Stimulated activated CD4-positive, alpha-beta T cell treated with anti-CD3 and anti-CD28 coated beads, Interleukin-1b, Interleukin-23, amount 100 ng/mL, for 48 hours (primary cell): ENCODE data around the gene ZNF536.
"Not testable (repeated sequence)": the region's sequence is repeated elsewhere in the genome, so short reads cannot be mapped to it uniquely, and the experiment has no call there.

ENCODE experiments used
- DNase-seq: peaks from one replicate; pipeline ENCODE4 v3.0.0-alpha.2; 2020

ZNF536 gene

GRCh38 chr19:30342901-30343300, 29.3 kb upstream of the ZNF536 start:
- DNase-seq: no peak

GRCh38 chr19:30344446-30345425, 27.4 kb upstream of the ZNF536 start:
- no peak for DNase-seq

- DNase-seq: no peak
Observed at GRCh38 chr19:30345686-30346085, 26.5 kb upstream of the ZNF536 start.

DNA sequence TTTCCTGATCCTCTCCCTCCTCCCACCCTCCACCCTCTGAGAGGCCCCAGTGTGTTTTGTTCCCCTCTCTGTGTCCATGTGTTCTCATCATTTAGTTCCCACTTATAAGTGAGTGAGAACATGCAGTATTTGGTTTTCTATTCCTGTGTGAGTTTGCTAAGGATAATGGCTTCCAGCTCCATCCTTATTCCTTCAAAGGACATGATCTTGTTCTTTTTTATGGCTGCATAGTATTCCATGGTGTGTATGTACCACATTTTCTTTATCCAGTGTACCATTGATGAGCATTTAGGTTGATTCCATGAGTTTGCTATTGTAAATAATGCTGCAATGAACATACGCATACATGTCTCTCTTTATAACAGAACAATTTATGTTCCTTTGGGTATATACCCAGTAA, 25.7 kb upstream of the ZNF536 start:
- DNase-seq: not testable (repeated sequence)

- no peak for DNase-seq
Observed at GRCh38 chr19:30349131-30349730, 23.0 kb upstream of the ZNF536 start.

GRCh38 chr19:30350692-30351663, 21.2 kb upstream of the ZNF536 start:
- DNase-seq: no peak

GRCh38 chr19:30351774-30352173, 20.4 kb upstream of the ZNF536 start:
- DNase-seq: no peak

DNA sequence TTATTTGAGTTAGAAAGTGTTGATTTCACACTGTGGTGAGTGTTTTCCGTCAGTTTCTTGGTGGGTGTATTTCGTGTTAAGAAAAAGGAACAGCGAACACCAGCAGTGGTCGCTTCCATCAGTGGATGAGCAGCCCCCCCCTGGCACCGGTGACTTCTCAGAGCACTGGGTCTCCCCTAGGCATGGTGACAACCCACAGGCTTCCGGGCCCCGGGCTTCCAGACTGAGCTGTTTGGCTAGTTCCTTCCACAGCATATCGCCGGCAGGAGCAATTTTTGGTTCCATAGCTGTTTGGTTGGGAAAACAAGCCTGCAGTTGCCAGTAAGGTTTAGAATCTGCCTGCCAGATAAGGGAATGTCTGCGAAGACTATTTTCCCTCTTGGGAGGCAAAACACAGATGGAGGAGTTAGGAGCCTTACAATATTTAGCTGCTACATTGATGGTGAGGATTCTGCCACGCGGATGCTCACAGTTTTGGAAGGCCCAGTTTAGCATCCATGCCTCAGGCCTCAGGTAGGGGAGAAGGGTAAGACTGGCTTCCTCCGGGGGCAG, 18.7 kb upstream of the ZNF536 start:
- DNase-seq: no peak

DNA sequence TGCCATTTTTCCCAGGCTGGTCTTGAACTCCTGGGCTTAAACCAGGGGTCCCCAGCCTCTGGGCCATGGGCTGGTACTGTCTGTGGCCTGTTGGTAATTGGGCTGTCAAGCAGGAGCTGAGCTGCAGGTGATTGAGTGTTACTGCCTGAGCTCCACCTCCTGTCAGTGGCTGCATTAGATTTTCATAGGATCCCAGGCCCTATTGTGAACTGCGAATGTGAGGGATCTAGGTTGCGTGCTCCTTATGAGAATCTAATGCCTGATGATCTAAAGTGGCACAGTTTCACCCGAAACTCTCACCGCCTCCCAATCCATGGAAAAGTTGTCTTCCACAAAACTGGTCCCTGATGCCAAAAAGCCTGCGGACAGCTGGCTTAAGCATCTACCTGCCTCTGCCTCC, 16.6 kb upstream of the ZNF536 start:
- no peak for DNase-seq

DNA sequence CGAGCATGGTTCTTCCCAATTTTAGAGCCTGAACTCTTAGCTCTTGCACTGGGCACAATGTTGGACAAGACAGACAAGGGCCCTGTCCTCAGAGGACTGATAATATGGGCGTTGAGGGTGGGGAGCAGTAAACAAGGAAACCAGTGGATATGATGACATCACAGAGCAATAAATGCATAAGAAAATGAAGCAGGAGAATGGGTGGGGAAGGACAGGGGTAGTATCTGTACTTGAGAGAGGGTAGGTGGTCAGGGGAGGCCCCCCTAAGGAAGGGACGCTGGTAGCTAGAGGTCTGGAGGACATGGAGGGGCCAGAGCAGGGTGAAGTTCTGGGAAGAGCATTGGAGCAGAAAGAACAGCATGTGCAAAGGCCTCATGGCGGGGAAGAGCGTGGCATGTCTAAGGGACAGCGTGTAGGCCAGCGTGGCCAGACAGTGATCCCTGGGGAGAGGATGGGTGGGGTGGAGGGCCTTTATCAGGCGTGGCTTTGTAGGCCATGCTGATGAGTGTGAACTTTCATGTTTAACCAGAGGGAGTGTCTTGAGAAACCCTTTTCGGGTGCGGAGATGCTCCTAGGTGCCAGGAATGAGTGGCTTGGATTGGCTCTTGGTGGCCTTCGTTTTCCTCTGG, 15.1 kb upstream of the ZNF536 start:
- DNase-seq: no peak

- DNase-seq: no peak
Observed at GRCh38 chr19:30357580-30357954, 14.6 kb upstream of the ZNF536 start.

DNA sequence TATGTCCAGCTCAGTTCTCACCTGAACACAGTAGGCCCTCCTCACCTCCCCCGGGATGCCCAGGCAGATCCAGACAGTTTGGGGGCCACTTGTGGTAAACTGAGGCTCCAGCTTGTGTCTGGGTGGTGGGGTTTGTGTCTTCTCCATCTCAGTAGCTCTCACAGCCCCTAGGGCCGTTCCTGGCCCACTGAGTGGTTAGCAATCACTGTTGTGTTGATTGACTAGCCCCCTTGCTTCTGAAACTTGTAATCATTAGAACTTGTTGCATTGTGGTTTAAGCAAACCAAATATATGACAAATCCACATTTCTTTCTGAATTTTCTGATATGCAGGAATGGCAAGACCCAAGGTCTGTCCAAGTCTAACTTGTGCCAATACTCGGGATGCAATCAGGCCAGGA, 13.9 kb upstream of the ZNF536 start:
- DNase-seq: no peak

DNA sequence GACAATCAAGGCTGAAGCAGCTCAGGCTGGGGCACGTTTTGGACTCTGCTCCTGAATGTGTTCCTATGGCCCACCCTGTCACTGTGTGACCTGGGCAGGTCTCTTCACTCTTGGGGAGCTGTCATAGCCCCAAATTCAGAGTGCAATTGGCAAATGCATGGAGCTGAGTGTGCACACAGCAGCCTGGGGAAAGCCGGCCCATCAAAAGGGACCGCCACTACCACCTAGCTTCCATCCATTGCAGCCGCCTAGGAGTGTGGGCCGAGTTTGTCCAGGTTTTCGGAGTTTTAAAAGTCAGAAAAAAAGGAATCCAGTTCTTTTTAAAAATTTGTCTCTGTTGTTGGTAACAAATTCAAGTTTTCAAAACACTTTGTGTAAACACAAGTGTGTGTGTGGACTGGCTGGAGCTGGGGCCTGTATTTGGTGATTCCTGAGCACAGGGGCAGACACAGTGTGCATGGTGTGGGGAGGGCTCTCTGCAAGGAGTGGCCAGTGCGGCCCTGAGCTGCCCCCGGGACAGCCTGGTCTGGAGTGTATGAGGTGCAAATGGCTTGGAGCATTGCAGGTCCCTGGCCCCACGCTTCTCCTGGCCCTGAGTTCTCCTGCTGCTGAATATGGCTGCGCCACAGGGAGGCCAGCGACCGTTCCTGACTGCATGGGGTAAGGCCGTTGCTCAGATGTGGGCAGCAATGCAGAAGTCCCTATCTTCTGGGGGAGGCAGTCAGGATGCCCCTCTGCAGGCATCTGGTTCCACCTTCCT, 13.2 kb upstream of the ZNF536 start:
- DNase-seq: no peak

DNA sequence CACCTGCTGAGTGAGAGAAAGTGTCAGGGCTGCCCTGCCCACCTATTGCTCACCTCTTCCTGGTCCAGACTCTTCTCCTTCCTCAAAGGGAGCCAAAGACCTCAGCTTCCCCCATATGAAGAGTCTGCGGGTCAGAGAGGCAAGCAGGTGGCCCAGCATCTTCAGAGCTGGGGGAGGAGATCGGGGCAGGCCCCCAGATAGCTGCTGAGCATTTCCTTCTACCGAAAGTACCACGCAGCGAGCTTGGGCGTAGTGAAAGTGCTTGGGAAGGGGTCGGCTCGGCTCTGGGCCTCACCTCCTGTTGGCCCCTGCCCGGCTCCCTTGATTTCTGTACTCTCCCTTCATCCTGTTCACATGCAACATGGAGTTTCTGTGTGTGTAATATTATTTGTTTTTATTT, 12.2 kb upstream of the ZNF536 start:
- no peak for DNase-seq

- DNase-seq: no peak
Observed at GRCh38 chr19:30360376-30361106, 11.6 kb upstream of the ZNF536 start.

- DNase-seq: no peak
Observed at GRCh38 chr19:30361107-30361447, 11.1 kb upstream of the ZNF536 start.

- no peak for DNase-seq
Observed at GRCh38 chr19:30361721-30362120, 10.5 kb upstream of the ZNF536 start.

DNA sequence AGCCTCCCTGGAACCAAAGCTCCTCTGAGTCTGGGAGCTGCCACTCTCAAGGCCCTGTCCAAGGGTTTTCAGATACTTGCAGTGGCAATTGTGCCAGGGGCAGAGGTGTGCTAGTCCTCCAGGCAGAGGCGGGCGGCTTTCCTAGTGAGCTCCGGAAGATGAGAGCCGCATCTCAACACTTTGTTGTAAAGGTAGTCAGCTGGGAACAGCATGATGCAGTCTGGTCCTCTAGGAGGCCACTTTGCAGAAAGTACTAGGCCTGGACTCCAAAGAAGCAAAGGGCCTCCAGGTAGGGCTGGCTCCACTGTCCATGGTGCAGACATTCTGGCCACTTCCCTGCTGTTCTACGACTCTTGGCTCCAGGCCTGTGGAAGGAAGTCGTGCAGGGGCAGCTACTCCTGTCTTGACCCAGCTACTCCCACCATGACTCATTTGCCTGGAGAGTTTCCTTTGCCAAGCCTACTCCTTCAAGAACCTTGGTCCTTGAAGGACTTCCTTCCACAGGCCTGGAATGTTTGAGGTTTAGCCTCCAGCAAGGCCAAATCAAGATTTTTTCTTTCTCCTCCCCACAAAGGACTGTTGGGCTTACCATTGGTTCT, 9.9 kb upstream of the ZNF536 start:
- no peak for DNase-seq

- no peak for DNase-seq
Observed at GRCh38 chr19:30363073-30363472, 9.1 kb upstream of the ZNF536 start.
